MG63 (cell line): ENCODE measurements around the gene LTC4S. TPM values are rescaled to one million over a fixed set of nuclear protein-coding genes. Genes with fewer than 3 reads are reported as not detected.

Experiments used
- DNase-seq: peaks from one replicate; pipeline ENCODE4 v3.0.0-alpha.2; 2020
- H3K27me3 ChIP-seq: fragments of 250-450 bp; sonication (Bioruptor Pico); 2 replicates; pipeline ENCODE4 v1.5.1; 2020; ENCODE audit warnings: mild to moderate bottlenecking, moderate library complexity
- H3K36me3 ChIP-seq: fragments of 250-450 bp; sonication (Bioruptor Pico); 2 replicates; pipeline ENCODE4 v1.5.1; 2020; ENCODE audit warnings: mild to moderate bottlenecking, moderate library complexity
- H3K4me3 ChIP-seq: fragments of 250-450 bp; sonication (Bioruptor Pico); 2 replicates; pipeline ENCODE4 v1.5.1; 2020; ENCODE audit warnings: mild to moderate bottlenecking, moderate library complexity
- H3K9me3 ChIP-seq: fragments of 250-450 bp; sonication (Bioruptor Pico); 2 replicates; pipeline ENCODE4 v1.5.1; 2020; ENCODE audit warnings: mild to moderate bottlenecking, moderate library complexity
- total RNA-seq: library from RNA; depleted of rRNA; stranded (reverse); fragments of >200 nt; shearing (Covaris generic); gene quantifications from 2 replicates; pipeline ENCODE4 v1.2.3, GENCODE V29; 2014; ENCODE audit warnings: low replicate concordance

Gene LTC4S
- total RNA-seq, 1 experiment from 2014 or later = not detected

- Histone ChIP-seq H3K27me3 (no peaks in the 10 kb centered on the region), H3K4me3 (no peak overlapping the region), H3K9me3 (no peaks in the 10 kb centered on the region), H3K36me3 (peaks cover 83% of the 10 kb centered on the region)
- no peak for DNase-seq
Observed at GRCh38 chr5:179800071-179800695, 6.4 kb downstream of the LTC4S start.

GRCh38 chr5:179800696-179801201 is 7.0 kb downstream of the LTC4S start:
- H3K27me3 ChIP-seq = no peaks in the 10 kb centered on the region
- no peak for DNase-seq
- H3K36me3 ChIP-seq = peaks cover 86% of the 10 kb centered on the region
- no peaks in the 10 kb centered on the region for H3K9me3 ChIP-seq
- no peak overlapping the region for H3K4me3 ChIP-seq

- Histone ChIP-seq H3K27me3 (no peaks in the 10 kb centered on the region), H3K9me3 (no peaks in the 10 kb centered on the region), H3K4me3 (no peak overlapping the region), H3K36me3 (peaks cover 83% of the 10 kb centered on the region)
- DNase-seq = no peak
Observed at GRCh38 chr5:179801304-179802206, 7.8 kb downstream of the LTC4S start.

GRCh38 chr5:179802207-179802883 is 8.6 kb downstream of the LTC4S start:
- no peaks in the 10 kb centered on the region for H3K27me3 ChIP-seq
- DNase-seq = peak; percentile 61
- peaks cover 75% of the 10 kb centered on the region for H3K36me3 ChIP-seq
- H3K4me3 ChIP-seq = no peak overlapping the region
- no peaks in the 10 kb centered on the region for H3K9me3 ChIP-seq

GRCh38 chr5:179802950-179803562 is 9.3 kb downstream of the LTC4S start:
- Histone ChIP-seq H3K36me3 (peaks cover 69% of the 10 kb centered on the region), H3K4me3 (no peak overlapping the region), H3K27me3 (no peaks in the 10 kb centered on the region), H3K9me3 (no peaks in the 10 kb centered on the region)
- DNase-seq = no peak

- Histone ChIP-seq H3K4me3 (peak overlapping the region; percentile 74; the same call in 1 of the 2 replicates), H3K27me3 (no peaks in the 10 kb centered on the region), H3K9me3 (no peaks in the 10 kb centered on the region), H3K36me3 (peaks cover 60% of the 10 kb centered on the region)
- peak; percentile 70 for DNase-seq
Observed at GRCh38 chr5:179803651-179804554, 10.1 kb downstream of the LTC4S start.

- Histone ChIP-seq H3K9me3 (no peaks in the 10 kb centered on the region), H3K4me3 (peak overlapping the region; percentile 74), H3K27me3 (no peaks in the 10 kb centered on the region), H3K36me3 (peaks cover 54% of the 10 kb centered on the region)
- no peak for DNase-seq
Observed at GRCh38 chr5:179804555-179804947, 10.8 kb downstream of the LTC4S start.

GRCh38 chr5:179805070-179805528 is 11.3 kb downstream of the LTC4S start:
- Histone ChIP-seq H3K36me3 (peaks cover 54% of the 10 kb centered on the region), H3K4me3 (peak overlapping the region; percentile 74), H3K27me3 (no peaks in the 10 kb centered on the region), H3K9me3 (no peaks in the 10 kb centered on the region)
- DNase-seq = peak; percentile 45

- peak; percentile 63 for DNase-seq
- Histone ChIP-seq H3K27me3 (no peaks in the 10 kb centered on the region), H3K9me3 (no peaks in the 10 kb centered on the region), H3K4me3 (peak overlapping the region; percentile 74), H3K36me3 (peaks cover 54% of the 10 kb centered on the region)
Observed at GRCh38 chr5:179805529-179806249, 11.9 kb downstream of the LTC4S start.

- H3K9me3 ChIP-seq = no peaks in the 10 kb centered on the region
- peaks cover 52% of the 10 kb centered on the region for H3K36me3 ChIP-seq
- no peaks in the 10 kb centered on the region for H3K27me3 ChIP-seq
- DNase-seq = peak; percentile 87
- peak within 1 kb of the TSS; percentile 74 for H3K4me3 ChIP-seq
Observed at GRCh38 chr5:179806250-179807048, 12.7 kb downstream of the LTC4S start, which contains the start of gene MGAT4B. TSS of gene MGAT4B (minus strand) at chr5:179806866. CDS start at chr5:179806583, 283 bp downstream.

- DNase-seq = no peak
- Histone ChIP-seq H3K9me3 (no peaks in the 10 kb centered on the region), H3K4me3 (no peak overlapping the region), H3K36me3 (peaks cover 53% of the 10 kb centered on the region), H3K27me3 (no peaks in the 10 kb centered on the region)
Observed at GRCh38 chr5:179812135-179812825, 18.5 kb downstream of the LTC4S start.

GRCh38 chr5:179812997-179813607 is 19.3 kb downstream of the LTC4S start:
- Histone ChIP-seq H3K9me3 (no peaks in the 10 kb centered on the region), H3K4me3 (no peak overlapping the region)
- DNase-seq = no peak

GRCh38 chr5:179814090-179814489 is 20.3 kb downstream of the LTC4S start:
- H3K4me3 ChIP-seq = no peak overlapping the region

More at GRCh38 chr5:179812997-179813607, 19.3 kb downstream of the LTC4S start:
- Histone ChIP-seq H3K36me3 (peaks cover 53% of the 10 kb centered on the region), H3K27me3 (no peaks in the 10 kb centered on the region)

More at GRCh38 chr5:179814090-179814489, 20.3 kb downstream of the LTC4S start:
- Histone ChIP-seq H3K36me3 (peaks cover 53% of the 10 kb centered on the region), H3K9me3 (no peaks in the 10 kb centered on the region), H3K27me3 (no peaks in the 10 kb centered on the region)
- no peak for DNase-seq
